SK-N-SH treated with all-trans-retinoic acid at 6 μM for 48 hours (cell line): ENCODE results near the gene KCTD20.

Source experiments
- ATAC-seq: fragments of 200-7000 bp; cut with Tn5 transposase; 3 replicates; pipeline ENCODE4 v1.9.1; 2020; ENCODE audit warnings: mild to moderate bottlenecking, moderate library complexity
- BACH2 ChIP-seq: fragments of 250-450 bp; sonication (Bioruptor Pico); IDR thresholded peaks from 2 replicates; pipeline ENCODE4 v1.9.0; 2021; ENCODE audit warnings: mild to moderate bottlenecking, borderline replicate concordance
- CSDC2 ChIP-seq: fragments of 250-450 bp; sonication (Bioruptor Pico); IDR thresholded peaks from 2 replicates; pipeline ENCODE4 v1.5.0; 2020; ENCODE audit warnings: mild to moderate bottlenecking, moderate library complexity
- CSRNP3 ChIP-seq: fragments of 250-450 bp; sonication (Bioruptor Pico); IDR thresholded peaks from 2 replicates; pipeline ENCODE4 v1.5.1; 2021; ENCODE audit warnings: mild to moderate bottlenecking, moderate library complexity
- GLIS3 ChIP-seq: fragments of 250-450 bp; sonication (Bioruptor Pico); IDR thresholded peaks from 2 replicates; pipeline ENCODE4 v1.5.0; 2020; ENCODE audit warnings: mild to moderate bottlenecking, moderate library complexity
- ISL1 ChIP-seq: fragments of 250-450 bp; sonication (Bioruptor Pico); IDR thresholded peaks from 2 replicates; pipeline ENCODE4 v2.1.2; 2022; ENCODE audit warnings: mild to moderate bottlenecking, moderate library complexity
- OSR1 ChIP-seq: fragments of 250-450 bp; sonication (Bioruptor Pico); IDR thresholded peaks from 2 replicates; pipeline ENCODE4 v1.8.0; 2022; ENCODE audit warnings: moderate library complexity, mild to moderate bottlenecking, inconsistent platforms
- POU6F1 ChIP-seq: fragments of 250-450 bp; sonication (Bioruptor Pico); IDR thresholded peaks from 2 replicates; pipeline ENCODE4 v1.8.0; 2021; ENCODE audit warnings: low read depth, mild to moderate bottlenecking, moderate library complexity, borderline replicate concordance
- RARB ChIP-seq: fragments of 250-450 bp; sonication (Bioruptor Pico); IDR thresholded peaks from 2 replicates; pipeline ENCODE4 v1.8.0; 2021; ENCODE audit warnings: mild to moderate bottlenecking, moderate library complexity
- TOX ChIP-seq: fragments of 250-450 bp; sonication (Bioruptor Pico); IDR thresholded peaks from 2 replicates; pipeline ENCODE4 v1.8.0; 2021; ENCODE audit warnings: mild to moderate bottlenecking, moderate library complexity, borderline replicate concordance
- TSHZ2 ChIP-seq: fragments of 250-450 bp; sonication (Bioruptor Pico); IDR thresholded peaks from 2 replicates; pipeline ENCODE4 v1.5.0; 2020; ENCODE audit warnings: mild to moderate bottlenecking, moderate library complexity
- ZFP3 ChIP-seq: fragments of 250-450 bp; sonication (Bioruptor Pico); IDR thresholded peaks from 2 replicates; pipeline ENCODE4 v1.5.0; 2020; ENCODE audit warnings: mild to moderate bottlenecking, moderate library complexity
- ZFP30 ChIP-seq: fragments of 450-650 bp; formaldehyde crosslinking; IDR thresholded peaks from 2 replicates; pipeline ENCODE4 v1.5.0; 2022; ENCODE audit warnings: mild to moderate bottlenecking, moderate library complexity
- ZNF70 ChIP-seq: fragments of 450-650 bp; formaldehyde crosslinking; IDR thresholded peaks from 2 replicates; pipeline ENCODE4 v1.5.0; 2020; ENCODE audit warnings: mild to moderate bottlenecking, moderate library complexity
- TF ChIP-seq, protein P1 (sequence below): fragments of 250-450 bp; sonication (Bioruptor Pico); IDR thresholded peaks from 2 replicates; pipeline ENCODE4 v1.8.0; 2020; ENCODE audit warnings: mild to moderate bottlenecking, moderate library complexity, borderline replicate concordance

The KCTD20 gene

GRCh38 chr6:36463676-36464075 lies 20.9 kb downstream of the KCTD20 start (continued):
- TF ChIP-seq POU6F1 (CRISPR knock-in tag) (no peak), ZFP30 (no peak)
- TF ChIP-seq, all 23 proteins: peak for 0

DNA sequence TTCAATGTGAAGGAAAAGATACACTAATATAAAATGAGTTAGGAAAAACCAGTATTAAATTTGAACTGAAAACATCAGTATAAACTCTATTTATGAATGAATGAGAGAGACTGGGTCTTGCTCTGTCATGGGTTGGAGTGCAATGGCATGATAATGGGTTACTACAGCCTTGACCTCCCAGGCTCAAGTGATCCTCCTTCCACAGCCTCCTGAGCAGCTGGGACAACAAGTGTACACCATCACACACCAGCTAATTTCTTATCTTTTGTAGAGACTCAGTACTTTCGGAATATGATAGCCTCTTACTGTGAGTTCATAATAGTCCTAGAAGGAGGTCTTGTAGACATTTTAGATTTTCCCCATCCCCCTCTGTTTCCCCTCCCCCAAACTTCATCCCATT lies 21.4 kb downstream of the KCTD20 start:
- no peak for TF ChIP-seq ISL1 (CRISPR knock-in tag)
- TF ChIP-seq, protein P1, sequence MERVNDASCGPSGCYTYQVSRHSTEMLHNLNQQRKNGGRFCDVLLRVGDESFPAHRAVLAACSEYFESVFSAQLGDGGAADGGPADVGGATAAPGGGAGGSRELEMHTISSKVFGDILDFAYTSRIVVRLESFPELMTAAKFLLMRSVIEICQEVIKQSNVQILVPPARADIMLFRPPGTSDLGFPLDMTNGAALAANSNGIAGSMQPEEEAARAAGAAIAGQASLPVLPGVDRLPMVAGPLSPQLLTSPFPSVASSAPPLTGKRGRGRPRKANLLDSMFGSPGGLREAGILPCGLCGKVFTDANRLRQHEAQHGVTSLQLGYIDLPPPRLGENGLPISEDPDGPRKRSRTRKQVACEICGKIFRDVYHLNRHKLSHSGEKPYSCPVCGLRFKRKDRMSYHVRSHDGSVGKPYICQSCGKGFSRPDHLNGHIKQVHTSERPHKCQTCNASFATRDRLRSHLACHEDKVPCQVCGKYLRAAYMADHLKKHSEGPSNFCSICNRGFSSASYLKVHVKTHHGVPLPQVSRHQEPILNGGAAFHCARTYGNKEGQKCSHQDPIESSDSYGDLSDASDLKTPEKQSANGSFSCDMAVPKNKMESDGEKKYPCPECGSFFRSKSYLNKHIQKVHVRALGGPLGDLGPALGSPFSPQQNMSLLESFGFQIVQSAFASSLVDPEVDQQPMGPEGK = no peak
- ATAC-seq = no peak

GRCh38 chr6:36467625-36468024 lies 24.8 kb downstream of the KCTD20 start:
- no peak for ATAC-seq
- no peak for TF ChIP-seq ZNF70 (CRISPR knock-in tag)
- TF ChIP-seq ISL1 (CRISPR knock-in tag) = no peak
- no peak for TF ChIP-seq POU6F1 (CRISPR knock-in tag)
- TF ChIP-seq GLIS3 (CRISPR knock-in tag) = no peak
- TF ChIP-seq TSHZ2 (CRISPR knock-in tag) = no peak

GRCh38 chr6:36469148-36469661 lies 26.4 kb downstream of the KCTD20 start:
- no peak for ATAC-seq
- no peak for TF ChIP-seq ISL1 (CRISPR knock-in tag)
- TF ChIP-seq GLIS3 (CRISPR knock-in tag) = no peak

DNA sequence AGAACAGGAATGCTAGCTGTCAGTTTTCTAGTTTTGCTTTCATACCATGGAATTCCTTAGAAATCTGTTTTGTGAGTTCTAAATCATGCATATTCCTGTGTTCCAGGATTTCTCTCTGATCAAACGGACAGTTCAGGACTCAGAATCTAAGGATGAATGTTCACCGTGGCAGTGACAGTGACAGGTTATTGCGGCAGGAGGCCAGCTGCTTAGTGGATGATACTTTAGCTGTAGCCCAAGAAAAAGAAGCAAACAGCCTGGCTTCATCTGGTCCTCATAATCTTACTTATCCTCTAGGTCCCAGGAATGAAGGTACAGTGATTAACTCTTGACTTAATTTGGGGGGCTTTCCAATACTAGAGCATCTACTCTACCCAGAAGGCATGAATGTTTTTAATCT lies 27.1 kb downstream of the KCTD20 start:
- ATAC-seq = no peak
- TF ChIP-seq CSDC2 (CRISPR knock-in tag) = no peak
- TF ChIP-seq BACH2 (CRISPR knock-in tag) = no peak
- TF ChIP-seq ZFP3 (CRISPR knock-in tag) = no peak
- no peak for TF ChIP-seq CSRNP3 (CRISPR knock-in tag)
- no peak for TF ChIP-seq RARB (CRISPR knock-in tag)
- no peak for TF ChIP-seq ZNF70 (CRISPR knock-in tag)
- TF ChIP-seq, protein P1 = no peak
- TF ChIP-seq TOX (CRISPR knock-in tag) = no peak
- TF ChIP-seq OSR1 (CRISPR knock-in tag) = no peak
